GM19438 (cell line): ENCODE results near the gene TMEM147.
"Not testable (repeated sequence)": the region's sequence is repeated elsewhere in the genome, so short reads cannot be mapped to it uniquely, and the experiment has no call there.

Experiments
- ATAC-seq: cut with Tn5 transposase; IDR thresholded peaks from one replicate; pipeline ENCODE4 v1.9.1; 2021; ENCODE audit warnings: low read depth; ENCODE audit not compliant: unreplicated experiment

TMEM147 gene

DNA sequence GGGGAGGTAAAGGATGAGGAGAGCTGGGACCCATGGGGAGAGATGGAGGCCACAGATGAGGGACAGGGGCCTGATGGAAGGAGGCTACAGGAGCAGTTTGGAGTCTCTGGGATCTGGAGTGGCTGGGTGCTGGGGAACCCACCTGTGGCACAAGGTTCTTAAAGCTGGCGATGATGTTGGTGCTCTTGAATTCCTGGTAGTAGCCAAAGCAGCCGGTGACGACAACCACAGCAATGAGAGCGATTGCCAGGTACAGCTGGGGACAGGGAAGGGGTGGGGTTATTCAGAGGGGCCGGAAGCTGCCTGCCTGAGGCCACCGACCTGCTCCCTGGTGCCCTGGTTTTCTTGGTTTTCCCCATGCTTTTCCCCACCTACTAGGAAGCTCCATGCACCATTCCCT lies 15.3 kb downstream of the TMEM147 start:
- ATAC-seq: no peak

DNA sequence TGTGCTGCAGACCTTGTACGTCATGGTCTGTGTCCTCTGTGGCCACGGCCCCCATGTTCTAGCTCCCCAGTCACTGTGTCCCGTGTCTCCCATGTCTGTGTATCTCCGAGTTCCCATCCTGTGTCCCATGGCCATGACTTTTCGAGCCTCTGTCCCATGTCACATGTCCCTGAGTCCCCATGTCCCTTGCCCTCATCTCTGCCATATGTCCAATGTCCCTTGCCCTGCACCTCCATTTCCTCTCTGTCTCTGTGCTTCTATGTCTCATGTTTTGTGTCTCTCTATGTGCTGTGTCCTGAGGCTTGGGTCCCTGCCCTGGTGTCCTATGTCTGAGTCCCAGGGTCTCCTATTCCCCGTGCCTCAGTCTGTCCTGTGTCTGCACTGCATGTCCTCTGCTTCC lies 16.0 kb downstream of the TMEM147 start:
- no peak for ATAC-seq

GRCh38 chr19:35562336-35562735 lies 16.9 kb downstream of the TMEM147 start:
- no peak for ATAC-seq

- ATAC-seq: no peak
These were observed 17.4 kb downstream of the TMEM147 start for GRCh38 chr19:35562776-35563175.

GRCh38 chr19:35563207-35563829 lies 17.9 kb downstream of the TMEM147 start, which contains the start of gene ATP4A:
Gene ATP4A (minus strand): TSS chr19:35563658. CDS start chr19:35563629, 29 bp downstream.
- no peak for ATAC-seq

DNA sequence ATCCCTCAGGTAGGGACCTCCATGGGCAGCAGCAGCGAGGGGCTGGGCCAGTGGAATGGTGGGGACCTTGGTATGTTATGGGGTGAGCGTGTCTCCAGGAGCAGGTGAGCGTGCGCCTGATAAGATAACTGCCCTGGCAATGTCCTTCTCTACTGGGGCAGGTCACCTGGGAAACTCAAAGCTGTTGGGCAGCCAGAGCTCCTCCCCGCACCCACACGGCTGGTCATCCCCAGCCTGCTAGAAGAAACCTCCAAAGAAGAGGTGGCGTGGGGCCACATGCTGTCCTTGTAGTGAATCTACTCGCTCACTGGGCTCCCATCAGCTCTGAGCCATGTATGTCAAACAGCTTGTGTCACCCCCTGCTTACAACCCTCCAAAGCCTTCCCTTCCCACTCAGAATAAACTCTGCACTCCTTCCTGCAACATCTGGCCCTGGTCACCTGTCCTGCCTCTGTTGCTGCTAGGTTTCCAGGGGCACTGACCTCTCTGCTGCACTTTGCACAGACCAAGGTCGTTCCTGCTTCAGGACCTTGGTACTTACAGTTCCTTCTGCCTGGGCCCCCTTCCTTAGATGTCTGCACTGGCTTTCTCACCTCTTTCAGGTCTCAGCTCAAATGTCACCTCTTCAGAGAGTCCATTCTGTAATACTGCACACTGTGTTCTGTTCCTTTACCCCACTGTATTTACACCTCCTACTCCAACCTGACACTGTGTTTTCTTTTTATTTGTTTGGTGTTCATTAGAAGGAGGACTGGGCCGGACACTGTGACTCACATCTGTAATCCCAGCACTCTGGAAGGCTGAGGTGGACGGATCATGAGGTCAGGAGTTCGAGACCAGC lies 19.8 kb downstream of the TMEM147 start:
- ATAC-seq: no peak

- ATAC-seq: no peak
These were observed 21.3 kb downstream of the TMEM147 start for GRCh38 chr19:35566738-35567137.

DNA sequence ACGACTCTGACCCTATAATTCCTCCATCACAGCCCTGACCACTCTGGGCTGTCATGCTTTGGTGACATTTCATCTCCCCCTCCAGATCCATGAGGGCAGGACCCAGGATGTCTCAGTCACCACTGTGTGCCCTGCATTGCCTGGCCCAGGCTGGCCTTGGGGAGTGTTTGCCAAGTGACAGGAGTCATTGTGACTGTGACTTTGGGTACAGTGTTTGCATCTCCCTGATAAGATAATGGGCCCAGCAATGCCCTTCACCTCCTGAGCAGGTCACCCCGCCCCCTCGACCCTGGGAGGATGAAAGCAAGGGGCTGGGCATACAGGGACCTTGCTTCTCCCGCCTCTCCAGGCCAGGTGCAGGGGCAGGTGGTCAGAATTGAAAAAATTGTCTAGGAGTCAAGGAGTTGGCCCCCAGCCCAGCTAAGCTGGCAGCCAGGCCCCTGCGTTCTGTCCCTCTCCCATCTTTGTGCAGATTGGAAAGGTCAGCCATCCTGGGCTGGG lies 23.9 kb downstream of the TMEM147 start:
- ATAC-seq: no peak

- no peak for ATAC-seq
These were observed 26.1 kb downstream of the TMEM147 start for GRCh38 chr19:35571406-35571965.

DNA sequence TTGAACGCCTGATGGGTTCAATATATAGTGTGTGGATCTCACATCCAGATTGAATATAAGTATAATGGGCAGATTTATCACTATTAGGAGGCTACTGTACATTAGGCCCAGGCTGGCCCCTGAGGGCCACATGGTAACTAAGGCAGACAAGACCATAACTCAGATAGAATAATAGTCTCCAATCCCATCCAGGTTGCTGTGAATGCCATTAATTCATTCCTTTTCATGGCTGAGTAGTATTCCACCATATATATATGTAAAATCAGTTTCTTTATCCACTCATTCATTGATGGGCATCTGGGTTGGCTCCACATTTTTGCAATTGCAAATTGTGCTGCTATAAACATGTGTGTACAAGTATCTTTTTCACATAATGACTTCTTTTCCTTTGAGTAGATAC lies 32.5 kb downstream of the TMEM147 start:
- ATAC-seq: no peak

DNA sequence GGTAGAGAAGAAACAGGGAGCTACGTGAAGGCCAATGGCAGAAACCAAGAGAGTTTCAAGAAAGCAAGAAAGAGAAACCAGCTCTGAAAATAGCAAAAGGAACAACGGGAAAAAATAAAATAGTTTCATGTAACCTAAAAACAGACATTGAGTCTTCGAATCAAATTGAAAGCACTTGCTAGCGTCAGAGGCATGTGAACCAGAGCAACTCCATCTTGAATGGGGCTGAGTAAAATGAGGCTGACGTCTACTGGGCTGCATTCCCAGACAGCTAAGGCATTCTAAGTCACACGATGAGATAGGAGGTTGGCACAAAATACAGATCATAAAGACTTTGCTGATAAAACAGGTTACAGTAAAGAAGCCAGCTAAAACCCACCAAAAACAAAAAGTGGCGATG lies 33.3 kb downstream of the TMEM147 start:
- ATAC-seq: no peak

- no peak for ATAC-seq
These were observed 37.3 kb downstream of the TMEM147 start for GRCh38 chr19:35582760-35583159.

- ATAC-seq: no peak
These were observed 40.4 kb downstream of the TMEM147 start, which contains the start of gene PMIS2 for GRCh38 chr19:35585848-35586247. Gene PMIS2 (plus strand): TSS chr19:35586173. CDS start chr19:35586260, 87 bp downstream.

DNA sequence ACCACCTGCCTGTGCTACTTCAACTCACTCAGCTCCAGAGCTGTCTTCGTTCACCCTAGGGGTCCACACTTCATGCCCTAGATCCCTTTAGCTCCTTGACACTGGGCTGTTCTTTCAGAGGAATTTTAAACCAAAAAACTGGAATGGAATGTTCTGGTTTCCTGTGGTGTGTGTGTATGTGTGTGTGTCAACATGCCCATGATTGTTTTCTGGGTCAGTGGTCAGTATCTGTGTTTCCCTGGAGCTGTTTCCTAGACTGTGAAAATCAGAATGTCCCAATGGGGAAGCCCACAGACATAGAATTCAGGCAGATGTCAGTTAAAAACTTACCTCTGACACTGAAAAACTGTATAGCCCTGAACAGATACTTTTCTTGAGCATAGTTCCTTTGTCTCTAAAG lies 41.9 kb downstream of the TMEM147 start:
- ATAC-seq: no peak

GRCh38 chr19:35590875-35591274 lies 45.4 kb downstream of the TMEM147 start:
- no peak for ATAC-seq

- ATAC-seq: no peak
These were observed 46.8 kb downstream of the TMEM147 start for GRCh38 chr19:35592226-35592625.

DNA sequence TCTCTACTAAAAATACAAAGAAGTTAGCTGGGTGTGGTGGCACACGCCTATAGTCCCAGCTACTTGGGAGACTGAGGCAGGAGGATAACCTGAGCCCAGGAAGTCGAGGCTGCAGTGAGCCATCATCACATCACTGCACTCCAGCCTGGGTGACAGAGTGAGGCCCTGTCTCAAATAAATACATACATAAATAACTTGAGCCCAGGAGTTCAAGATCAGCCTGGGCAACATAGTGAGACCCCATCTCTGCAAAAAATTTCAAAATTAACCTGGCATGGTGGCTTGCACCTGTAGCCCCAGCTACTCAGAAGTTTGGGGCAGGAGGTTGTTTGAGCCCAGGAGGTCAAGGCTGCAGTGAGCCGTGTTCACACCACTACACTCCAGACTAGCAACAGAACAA lies 49.6 kb downstream of the TMEM147 start:
- not testable (repeated sequence) for ATAC-seq

DNA sequence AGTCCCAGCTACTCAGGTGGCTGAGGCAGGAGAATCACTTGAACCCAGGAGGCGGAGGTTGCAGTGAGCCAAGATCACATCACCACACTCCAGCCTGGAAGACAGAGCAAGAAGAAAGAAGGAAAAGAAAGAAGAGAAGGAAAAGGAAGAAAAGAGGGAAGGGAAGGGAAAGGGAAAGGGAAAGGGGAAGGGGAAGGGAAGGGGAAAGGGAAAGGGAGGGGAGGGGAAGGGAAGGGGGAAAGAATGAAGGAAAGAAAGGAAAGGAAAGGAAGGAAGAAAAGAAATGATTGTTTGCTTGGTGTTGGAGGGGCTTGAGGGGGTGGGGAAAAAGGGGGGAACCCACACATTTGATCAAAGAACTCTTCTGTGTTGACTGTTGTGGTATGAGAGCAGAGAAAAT lies 50.5 kb downstream of the TMEM147 start:
- ATAC-seq: no peak

- no peak for ATAC-seq
These were observed 51.1 kb downstream of the TMEM147 start for GRCh38 chr19:35596366-35596999.
